HG02884 (cell line): ENCODE results near the gene OSMR.

ENCODE experiments used
- ATAC-seq: cut with Tn5 transposase; IDR thresholded peaks from one replicate; pipeline ENCODE4 v1.9.1; 2021; ENCODE audit warnings: mild to moderate bottlenecking, moderate library complexity; ENCODE audit not compliant: unreplicated experiment

The OSMR gene

DNA sequence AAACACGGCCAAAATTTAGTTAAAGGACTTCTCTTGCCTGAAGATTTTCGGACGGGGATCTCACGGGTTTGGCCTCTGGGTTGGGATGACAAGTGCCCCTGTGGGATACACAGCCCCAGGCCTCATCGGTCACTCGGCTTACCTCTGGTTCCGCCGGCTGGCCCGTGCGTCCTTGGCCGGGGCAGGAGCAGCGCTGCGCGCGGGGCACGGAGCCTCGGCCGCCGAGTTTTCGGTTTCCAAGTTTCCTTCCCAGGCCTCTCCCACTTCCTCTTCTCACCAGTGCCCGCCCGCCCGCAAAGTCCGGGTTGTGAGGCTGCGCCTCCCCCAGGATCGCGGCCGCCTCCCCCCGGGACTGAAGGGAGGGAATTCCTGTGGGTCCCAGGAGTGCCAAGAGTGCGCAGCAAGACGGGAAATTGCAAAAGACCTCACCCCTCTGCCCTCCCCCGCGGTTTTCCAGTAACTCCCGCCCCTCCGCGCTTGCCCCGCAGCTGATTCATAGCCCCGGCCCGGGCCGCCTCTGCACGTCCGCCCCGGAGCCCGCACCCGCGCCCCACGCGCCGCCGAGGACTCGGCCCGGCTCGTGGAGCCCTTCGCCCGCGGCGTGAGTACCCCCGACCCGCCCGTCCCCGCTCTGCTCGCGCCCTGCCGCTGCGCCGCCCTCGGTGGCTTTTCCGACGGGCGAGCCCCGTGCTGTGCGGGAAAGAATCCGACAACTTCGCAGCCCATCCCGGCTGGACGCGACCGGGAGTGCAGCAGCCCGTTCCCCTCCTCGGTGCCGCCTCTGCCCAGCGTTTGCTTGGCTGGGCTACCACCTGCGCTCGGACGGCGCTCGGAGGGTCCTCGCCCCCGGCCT is at the start of gene OSMR:
Gene OSMR, plus strand, starts transcription at position 487 of the 853 bp plus-strand sequence. CDS start 23,033 bp downstream, outside the sequence.
- no peak for ATAC-seq

DNA sequence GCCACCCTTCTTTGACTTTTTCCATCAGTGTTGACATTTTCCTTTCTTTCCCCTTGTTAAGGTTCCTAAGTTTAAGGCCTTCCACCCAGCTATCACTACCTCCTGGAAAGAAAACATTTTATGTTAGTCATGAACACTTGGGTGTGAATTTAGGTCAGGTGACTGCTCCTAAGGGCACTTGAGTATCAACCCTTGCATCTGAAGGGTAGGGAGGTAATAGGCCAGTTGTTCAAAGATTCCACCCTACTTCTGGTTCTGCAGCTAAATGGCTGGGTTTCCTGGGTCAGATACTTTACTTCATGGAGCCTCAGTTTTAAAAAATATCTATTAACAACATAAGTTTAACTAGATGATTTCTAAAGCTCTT is 49.1 kb upstream of the OSMR start:
- ATAC-seq, result no peak

DNA sequence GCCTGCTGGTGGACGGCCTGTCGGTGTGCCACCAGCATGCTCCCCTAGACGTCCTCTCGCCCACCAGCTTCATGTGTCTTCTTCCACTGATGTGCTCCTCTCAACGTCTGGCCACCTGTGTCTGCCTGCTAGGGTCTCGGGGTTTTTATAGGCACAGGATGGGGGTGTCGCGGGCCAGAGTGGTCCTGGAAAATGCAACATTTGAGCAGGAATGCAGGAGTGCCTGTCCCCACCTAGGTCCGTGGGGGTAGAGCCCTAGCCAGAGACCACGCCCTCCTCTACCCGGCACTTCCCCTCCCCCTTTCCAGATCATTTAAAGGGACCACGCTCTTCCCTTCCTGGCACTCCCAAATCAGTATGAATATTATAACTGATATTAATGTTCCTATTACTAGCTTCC is 48.0 kb upstream of the OSMR start:
- no peak for ATAC-seq

DNA sequence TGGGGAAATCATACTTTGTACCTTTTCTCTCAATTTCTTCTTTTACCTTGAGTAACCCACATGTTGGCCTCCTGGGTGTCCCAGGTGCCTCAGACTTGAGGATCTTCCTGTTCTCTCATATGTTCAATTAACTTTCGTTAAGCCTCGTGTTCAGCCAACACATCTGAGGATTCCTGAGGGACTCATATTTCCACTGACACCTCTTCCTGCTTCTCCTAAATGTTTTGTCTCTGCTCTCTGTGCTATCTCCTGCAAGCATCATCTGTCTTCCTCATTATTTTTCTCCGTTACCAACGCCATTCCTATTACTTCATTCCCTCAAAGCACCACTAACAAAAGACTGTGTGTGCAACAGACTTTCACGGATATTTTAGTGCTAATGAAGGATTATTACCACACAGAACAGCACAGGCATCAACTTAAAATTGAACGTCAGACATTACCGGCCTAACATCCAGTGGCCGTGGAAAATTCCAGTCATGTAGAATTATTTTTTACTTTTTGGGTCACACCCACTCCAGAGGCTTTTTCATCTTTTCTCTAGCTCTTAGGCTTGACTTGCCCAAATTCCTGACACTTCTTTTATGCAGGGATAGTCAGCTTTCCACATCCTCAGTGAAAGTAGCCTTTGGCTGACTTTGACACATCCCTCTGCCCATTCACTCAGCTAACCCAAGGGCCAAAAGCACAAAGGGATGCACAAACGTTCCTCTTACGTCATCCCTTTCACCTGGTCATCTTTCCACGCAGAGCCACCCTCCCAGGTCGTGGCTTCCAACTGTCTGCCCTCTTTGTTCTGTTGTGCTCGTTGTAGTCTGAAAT is 46.0 kb upstream of the OSMR start:
- ATAC-seq, result no peak

DNA sequence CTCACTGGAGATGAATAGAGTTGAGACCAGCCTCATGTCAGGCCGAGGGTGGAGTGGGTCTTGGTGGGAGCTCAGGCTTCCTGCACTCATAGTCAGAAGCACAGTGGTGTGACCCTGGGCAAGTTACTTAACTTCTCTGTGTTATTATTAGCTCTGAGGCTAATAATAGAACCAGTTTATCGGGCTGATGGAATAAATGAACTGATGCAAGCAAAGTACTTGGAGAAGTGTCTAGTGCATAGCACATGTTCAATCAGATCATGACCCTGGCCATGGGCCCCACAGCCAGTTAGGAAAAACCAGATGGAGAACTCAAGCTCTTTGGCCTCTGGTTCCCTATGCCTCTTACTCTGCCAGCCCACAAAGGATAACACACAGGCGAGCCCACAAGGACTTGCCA is 45.3 kb upstream of the OSMR start:
- no peak for ATAC-seq

DNA sequence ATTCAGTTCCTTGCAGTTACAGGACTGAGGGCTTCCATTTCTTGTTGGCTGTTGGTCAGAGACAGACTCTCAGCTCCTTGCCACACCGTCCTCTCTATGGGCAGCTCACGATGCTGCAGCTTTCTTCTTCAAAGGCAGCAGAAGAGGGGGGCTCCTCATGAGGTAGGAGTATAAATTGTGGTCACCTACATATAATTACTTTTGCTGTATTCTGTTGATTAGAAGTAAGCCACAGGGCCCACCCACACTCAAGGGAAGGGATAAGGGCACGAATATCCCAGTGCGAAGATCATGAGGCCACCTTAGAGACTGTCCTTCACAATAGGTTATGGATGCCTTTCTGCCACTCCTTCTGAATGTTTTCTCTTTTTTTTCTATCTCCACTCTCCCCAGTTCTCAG is 43.7 kb upstream of the OSMR start:
- ATAC-seq, result no peak

DNA sequence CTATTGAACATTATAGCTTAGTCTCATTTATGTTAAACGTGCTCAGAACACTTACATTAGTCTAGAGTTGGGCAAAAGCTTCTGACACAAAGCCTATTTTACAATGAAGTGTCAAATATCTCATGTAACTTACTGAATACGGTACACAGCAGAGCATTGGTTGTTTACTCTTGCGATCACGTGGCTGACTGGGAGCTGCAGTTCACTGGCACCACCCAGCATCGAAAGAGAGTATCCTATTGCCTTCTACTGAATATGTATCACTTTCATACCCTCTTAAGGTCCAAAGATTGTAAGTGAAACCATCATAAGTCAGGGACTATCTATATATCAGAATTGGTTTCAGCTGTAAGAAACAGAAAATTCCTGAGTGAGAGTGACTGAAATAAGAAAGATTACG is 42.6 kb upstream of the OSMR start:
- ATAC-seq, result no peak

DNA sequence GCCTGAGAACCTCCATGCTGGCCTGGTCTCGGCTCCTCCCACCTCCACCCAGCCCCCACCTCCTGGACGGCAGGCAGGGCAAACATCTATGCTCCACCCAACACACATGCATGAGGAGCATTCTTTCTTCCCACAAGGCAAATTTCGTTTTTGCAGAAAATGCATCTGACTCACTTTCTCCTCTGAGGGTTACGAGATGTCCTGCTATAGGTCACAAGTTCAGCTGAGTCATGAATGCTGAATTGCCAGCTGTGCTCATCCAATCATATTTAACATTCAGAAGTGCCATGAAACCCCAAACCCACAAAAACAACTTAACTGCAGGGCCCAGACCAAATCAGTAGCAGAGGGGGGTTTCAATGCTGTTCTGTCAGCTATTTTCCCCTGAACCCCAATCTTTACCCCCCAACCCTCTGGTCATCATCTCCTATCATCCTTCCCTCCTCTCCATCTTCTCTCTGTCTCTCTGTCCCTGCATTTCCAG is 39.0 kb upstream of the OSMR start:
- ATAC-seq, result no peak

DNA sequence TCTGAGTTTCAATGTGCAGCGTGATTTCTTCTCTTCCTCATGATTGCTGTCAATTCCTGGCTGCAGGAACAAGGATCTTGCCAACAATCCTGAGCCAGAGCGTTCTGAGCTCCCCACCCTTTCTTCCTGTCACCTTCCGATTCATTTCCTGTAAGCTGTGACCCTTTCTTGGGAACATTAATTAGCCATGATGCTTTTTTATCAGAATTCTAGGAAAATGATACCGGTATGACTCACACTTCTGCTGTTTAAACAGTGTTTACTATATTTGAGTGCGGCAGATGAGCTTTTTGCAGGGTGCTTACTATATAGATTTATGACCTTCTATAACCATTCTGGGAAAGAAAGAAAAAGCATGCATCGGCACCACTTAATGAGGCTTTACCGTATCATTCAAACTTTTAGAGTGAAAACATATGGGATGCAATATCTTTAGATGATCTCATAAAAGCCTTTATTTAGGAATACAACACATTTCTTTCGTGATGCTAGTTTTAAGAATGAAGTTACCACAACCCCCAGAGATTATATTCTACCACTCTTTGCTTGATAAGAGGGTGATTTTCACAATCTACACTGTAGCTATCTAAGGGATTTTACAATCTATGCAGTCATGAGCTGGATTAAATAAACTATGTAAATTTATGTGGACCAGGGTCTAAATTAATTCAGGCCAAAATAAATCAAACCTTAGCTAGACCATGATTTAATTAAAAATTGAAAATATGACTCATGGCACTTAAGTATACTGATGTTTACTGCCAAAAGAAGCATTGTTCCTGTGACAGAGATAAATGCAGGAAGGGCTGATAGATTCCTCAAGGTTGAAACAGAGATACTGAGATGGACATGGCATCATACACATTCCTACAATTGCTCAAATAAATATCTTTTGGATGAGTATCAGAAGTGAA is 38.0 kb upstream of the OSMR start:
- ATAC-seq, result no peak

DNA sequence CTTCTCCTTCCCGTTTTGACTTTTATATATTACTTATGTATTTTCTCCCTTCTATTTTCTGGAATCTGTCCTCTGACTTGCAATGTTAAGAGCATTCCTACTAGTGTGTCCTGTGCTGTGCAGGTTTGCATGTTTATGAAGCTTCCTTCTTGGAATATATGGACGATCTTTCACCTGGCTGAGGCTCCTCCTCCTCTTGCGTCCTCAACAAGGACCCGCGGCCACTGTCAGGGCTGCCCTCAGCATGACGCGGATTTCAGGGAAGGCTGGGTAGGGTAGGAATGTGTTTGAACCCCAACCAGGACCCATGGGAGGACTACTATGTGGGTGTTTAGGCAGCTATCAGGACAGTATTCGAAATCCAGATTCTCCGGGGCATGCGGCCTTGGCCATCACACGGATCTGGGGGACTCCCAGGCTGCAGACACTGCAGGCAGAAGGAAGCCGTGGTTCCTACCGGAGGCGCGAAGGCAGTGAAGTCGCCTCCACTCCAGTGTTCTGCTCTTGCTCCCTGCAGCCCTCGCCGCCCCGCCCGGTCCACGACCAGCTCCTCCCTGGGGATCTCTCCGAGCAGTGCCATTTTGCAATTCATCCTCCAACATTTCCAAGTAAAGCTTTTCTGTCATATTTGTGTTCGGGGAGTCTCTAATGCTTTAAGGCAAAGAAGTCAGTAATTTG is 37.0 kb upstream of the OSMR start:
- ATAC-seq, result no peak

DNA sequence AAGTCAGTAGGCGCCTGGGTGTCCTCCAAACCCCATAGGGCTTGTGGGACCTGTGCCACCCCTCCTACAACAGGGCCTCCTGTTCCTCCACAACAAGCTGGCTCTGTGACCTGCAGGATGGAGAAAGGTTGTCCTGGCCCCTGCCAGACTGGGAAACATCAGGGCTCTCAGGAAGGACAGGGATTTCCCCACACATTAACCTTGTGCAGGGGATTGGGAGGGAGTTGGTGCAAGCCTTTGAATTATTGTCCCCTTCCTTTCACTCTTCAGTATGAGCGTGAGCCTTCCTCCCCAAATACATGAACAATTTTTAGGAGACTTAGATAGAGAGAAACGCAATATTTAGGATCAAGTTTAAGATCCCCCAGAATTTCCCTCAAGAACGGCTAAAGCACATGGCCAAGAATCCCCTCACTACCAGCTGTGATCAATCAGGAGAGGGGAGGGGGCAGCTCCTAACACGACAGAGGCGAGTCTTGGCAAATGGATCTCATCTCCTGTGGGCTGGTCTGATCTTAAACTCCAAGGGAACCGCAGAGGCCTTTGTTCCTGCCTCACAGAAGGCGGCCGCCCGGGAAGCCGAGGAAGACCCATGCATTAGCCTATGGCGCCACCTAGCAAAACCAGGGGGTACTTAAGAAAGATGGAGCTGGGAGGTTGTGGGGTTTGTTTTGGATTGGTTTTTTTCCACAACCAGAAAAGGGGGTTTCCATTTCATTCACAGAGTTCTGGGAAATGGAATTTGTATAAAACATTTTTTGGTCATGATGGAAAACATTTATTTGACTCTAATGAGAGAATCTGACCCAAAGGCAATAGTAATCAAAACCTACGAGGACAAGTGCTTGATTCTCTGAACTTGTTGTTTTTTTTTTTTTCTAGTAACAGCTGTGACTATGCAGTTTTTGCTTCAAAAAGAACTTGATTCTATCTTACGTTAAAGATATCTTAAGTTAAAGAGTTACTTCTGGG is 36.1 kb upstream of the OSMR start:
- ATAC-seq, result peak; percentile 87

DNA sequence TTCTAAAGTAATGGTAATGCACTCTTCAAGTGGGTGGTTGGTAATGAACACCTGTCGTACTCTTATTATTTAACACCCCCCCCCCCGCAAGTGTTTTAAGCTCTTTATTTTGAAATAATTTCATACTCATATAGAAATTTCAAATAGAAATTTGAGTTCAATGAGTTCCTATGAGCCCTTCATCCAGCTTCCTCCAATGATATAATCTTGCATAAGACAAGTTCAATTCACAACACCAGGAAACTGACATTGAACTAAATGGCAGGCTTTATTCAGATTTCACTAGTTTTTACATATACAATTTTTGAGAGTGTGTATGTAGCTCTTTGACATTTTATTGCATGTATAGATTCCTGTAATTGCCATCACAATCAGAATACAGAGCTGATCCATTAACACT is 30.9 kb upstream of the OSMR start:
- ATAC-seq, result no peak

DNA sequence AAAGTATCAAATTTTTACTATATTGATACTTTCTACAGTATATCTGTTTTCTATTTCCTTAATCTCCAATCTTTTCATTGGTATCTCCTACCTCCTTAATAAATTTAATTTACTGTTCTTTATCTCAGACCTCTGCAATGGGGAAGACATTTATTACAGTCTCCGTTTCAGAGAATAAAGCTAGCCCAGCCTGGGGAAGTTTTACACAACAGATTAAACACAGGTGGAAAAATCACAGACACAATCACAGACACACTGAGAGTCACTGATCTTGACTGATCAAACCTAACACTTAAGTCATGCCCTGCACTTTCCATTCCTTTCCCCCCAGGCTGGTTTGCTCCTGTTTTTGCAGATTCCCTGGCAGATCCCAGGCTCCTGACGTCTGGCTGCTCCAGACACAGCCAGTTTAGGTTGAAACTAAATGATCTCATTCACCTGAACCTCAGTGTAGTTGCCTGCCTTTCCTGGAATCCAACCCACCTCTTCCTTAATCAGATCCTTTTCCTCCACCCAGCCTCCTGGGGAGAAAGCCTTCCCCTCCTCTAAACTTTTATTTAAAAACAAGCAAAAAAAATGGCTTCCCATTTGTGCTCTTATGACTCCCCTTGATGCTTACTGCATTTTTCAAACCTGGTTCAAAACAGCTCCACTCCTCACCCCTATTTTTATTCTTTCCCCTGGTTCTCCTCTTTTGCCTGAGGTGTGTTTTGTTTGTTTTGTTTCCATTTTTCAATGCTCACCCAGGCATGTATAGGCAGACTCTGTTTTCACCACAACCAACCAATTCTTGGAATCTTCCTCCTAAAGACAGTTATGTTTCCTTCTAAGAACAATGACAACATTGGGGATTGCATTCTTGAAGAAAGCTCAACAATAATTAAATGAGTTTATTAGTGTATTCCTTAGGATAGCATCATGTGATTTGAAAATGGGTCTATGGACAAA is 29.5 kb upstream of the OSMR start:
- no peak for ATAC-seq

DNA sequence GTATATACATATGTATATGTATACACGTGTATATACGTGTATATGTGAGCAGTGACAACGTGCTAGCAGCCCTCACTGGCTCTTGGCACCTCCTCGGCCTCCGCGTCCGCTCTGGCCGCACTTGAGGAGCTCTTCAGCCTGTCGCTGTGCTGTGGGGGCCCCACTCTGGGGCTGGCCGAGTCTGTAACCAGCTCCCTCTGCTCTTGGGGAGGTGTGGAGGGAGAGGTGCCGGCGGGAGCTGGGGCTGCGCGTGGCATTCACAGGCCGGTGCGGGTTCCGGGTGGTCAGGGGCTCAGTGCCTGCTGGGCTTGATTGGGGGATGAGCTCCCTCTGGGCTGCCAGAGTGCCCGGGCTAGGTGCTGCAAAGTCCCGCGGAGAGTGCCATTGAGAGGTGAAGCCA is 24.1 kb upstream of the OSMR start:
- no peak for ATAC-seq

DNA sequence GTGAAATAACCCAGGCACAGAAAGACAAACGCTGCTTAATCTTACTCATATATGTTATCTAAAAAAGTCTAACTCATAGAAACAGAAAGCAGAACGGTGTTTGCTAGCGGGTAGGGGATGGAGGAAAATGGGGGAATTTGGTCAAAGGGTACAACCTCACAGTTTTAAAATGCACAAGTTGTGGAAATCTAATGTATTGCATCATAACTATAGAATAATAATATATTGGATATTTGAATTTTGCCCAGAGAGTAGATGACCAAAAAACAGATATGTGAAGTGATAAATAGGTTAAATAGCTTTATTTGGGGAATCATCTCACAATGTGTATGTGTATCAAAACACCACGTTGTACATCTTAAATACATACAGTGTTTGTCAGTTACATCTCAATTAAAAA is 22.3 kb upstream of the OSMR start:
- no peak for ATAC-seq

DNA sequence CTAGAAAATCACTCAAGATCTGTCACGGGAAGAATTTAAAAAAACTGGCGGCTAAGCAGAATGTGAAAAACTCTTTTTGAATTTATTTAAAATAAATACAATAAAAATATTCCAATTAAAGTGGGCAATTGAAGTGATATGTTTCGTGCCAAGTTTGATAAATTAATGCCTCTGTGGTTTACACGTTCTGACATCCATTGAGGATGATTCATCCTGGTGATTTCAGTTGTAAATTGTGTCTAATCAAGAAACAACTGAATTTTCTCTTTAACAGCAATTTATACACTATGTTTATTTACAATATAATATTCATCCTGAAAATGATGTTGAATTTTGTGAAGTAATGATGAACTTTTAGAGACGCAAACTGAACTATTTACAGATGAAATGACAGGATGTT is 21.0 kb upstream of the OSMR start:
- ATAC-seq, result no peak

DNA sequence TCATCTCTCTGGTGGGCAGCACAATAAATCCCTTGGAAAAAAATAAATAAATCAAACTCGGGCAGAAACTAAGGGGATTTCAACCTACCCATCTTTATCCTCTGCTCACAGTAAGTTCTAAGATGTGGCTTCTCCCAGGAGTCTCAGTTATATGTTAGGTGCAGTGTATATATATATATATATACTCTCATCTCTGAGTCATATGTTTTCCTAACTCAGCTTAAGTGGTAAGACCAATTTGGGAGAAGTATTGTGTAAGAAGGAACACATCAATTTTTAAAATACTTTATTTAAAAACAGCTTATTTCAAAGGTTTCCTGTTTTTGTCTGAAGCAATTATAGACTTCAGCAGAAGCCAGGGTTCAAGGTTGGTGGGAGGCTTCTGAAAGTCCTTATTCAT is 20.3 kb upstream of the OSMR start:
- no peak for ATAC-seq

DNA sequence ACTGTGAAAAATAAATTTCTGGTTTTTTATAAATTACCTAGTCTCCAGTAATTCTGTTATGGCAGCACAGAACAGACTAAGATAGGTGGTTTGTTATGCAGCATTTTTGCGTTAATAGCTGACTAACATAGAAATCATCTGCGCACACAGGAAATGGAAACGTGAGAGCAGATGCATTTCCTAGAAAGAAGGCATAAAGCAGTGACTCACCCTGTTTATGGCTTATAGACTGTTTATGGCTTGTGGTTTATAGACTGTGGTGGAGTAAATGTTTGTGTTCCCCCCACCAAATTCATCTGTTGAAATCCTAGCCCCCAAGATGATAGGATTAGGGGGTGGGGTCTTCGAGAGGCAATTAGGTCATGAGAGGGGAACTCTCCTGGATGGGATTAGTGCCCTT is 18.3 kb upstream of the OSMR start:
- no peak for ATAC-seq
